H1 (cell line): Measurements from ENCODE around the gene ARID5A. TPM values are rescaled to one million over a fixed set of nuclear protein-coding genes. Genes with fewer than 3 reads are reported as not detected.

Experiments used
- CTCF ChIA-PET: fragments of 300-600 bp; sonication (Branson Sonifier 250); formaldehyde crosslinking; loops from one replicate; lab custom pipeline; 2021; ENCODE audit not compliant: partially characterized antibody; lab: Charles Lee
- POLR2A ChIA-PET: fragments of 300-600 bp; sonication (Branson Sonifier 250); formaldehyde crosslinking; loops from one replicate; lab custom pipeline; 2021; ENCODE audit warnings: inconsistent platforms; ENCODE audit not compliant: partially characterized antibody; lab: Charles Lee
- DNase-seq, 2 experiments: peaks; one replicate each; pipeline versions ENCODE4 v3.0.0 to v3.0.0-alpha.2; 2010 to 2022; ENCODE audit warnings: low spot score in 2 of 2, low read depth in 1 of 2, mixed read lengths in 1 of 2
- FAIRE-seq: peaks from 2 replicates; lab custom pipeline; 2011; peaks lifted over from hg19 to GRCh38; lab: Jason Lieb, UNC
- H2AFZ ChIP-seq: 2 replicates; pipeline ENCODE4 v1.8.1; 2012; ENCODE audit warnings: low read length, inconsistent platforms
- H2AK5ac ChIP-seq: 2 replicates; pipeline ENCODE4 v1.6.1; 2013; ENCODE audit warnings: low read depth, low read length
- H2BK120ac ChIP-seq: replicated peaks from 2 replicates; pipeline ENCODE3; 2013; ENCODE audit warnings: low read depth, low read length, inconsistent platforms
- H2BK12ac ChIP-seq: 2 replicates; pipeline ENCODE4 v1.6.1; 2013; ENCODE audit warnings: low read depth, low read length
- H2BK15ac ChIP-seq: 2 replicates; pipeline ENCODE4 v1.6.1; 2013; ENCODE audit warnings: low read length
- H2BK20ac ChIP-seq: 2 replicates; pipeline ENCODE4 v1.6.1; 2013; ENCODE audit warnings: low read length
- H2BK5ac ChIP-seq: 2 replicates; pipeline ENCODE4 v1.6.1; 2013; ENCODE audit warnings: low read depth, low read length
- H3K14ac ChIP-seq: 2 replicates; pipeline ENCODE4 v1.6.1; 2013; ENCODE audit warnings: inconsistent platforms; ENCODE audit not compliant: insufficient read length
- H3K18ac ChIP-seq: 2 replicates; pipeline ENCODE4 v1.6.1; 2013; ENCODE audit warnings: low read length; ENCODE audit errors: extremely low read depth
- H3K23ac ChIP-seq: 2 replicates; pipeline ENCODE4 v1.6.1; 2013; ENCODE audit warnings: inconsistent platforms; ENCODE audit not compliant: insufficient read length
- H3K23me2 ChIP-seq: 2 replicates; pipeline ENCODE4 v1.6.1; 2013; ENCODE audit warnings: low read depth, low read length
- H3K27ac ChIP-seq: 2 replicates; pipeline ENCODE4 v1.6.1; 2011; ENCODE audit warnings: low read depth, low read length, inconsistent platforms
- H3K27me3 ChIP-seq, 4 experiments: replicated peaks in 1 of 4; 1 replicate in 1 of 4; 2 replicates in 3 of 4; pipeline versions ENCODE4 v1.6.1 to v1.8.1; 2011 to 2013; ENCODE audit warnings: low read length in 3 of 4, mild to moderate bottlenecking in 3 of 4, inconsistent platforms in 2 of 4, mixed read lengths in 2 of 4, moderate library complexity in 1 of 4; ENCODE audit not compliant: control insufficient read depth in 3 of 4, insufficient read depth in 3 of 4; ENCODE audit errors: extremely low read depth in 1 of 4
- H3K36me3 ChIP-seq, 4 experiments: 2 replicates each; pipeline versions ENCODE4 v1.6.1 to v1.8.1; 2011 to 2013; ENCODE audit warnings: mild to moderate bottlenecking in 4 of 4, low read length in 3 of 4, moderate library complexity in 2 of 4, control low read depth in 1 of 4, inconsistent platforms in 1 of 4; ENCODE audit not compliant: insufficient read depth in 4 of 4, control insufficient read depth in 2 of 4
- H3K4ac ChIP-seq: replicated peaks from 2 replicates; pipeline ENCODE3; 2013; ENCODE audit warnings: low read length, low read depth, mixed read lengths, inconsistent platforms; ENCODE audit not compliant: insufficient read length
- H3K4me1 ChIP-seq, 4 experiments: replicated peaks in 1 of 4; 1 replicate in 1 of 4; 2 replicates in 3 of 4; pipeline versions ENCODE4 v1.6.1 to v1.8.1; 2011 to 2013; ENCODE audit warnings: low read length in 3 of 4, inconsistent platforms in 2 of 4, mixed read lengths in 1 of 4; ENCODE audit not compliant: insufficient read depth in 4 of 4, control insufficient read depth in 3 of 4
- H3K4me2 ChIP-seq, 2 experiments: 2 replicates each; pipeline versions ENCODE4 v1.6.1 to v1.8.1; 2011 to 2013; ENCODE audit warnings: low read depth in 2 of 2, low read length in 2 of 2, control low read depth in 1 of 2, inconsistent platforms in 1 of 2, mild to moderate bottlenecking in 1 of 2; ENCODE audit not compliant: insufficient read depth in 1 of 2
- H3K4me3 ChIP-seq, 4 experiments: fragments of 200-600, 300-600 bp in 1 of 4; sonication (generic), shearing (Covaris generic), sonication (Bioruptor Twin) in 1 of 4; 2 replicates each; pipeline versions ENCODE4 v1.5.1 to v1.8.1; 2011 to 2016; ENCODE audit warnings: low read length in 4 of 4, low read depth in 3 of 4, control low read depth in 2 of 4, inconsistent platforms in 2 of 4, mild to moderate bottlenecking in 2 of 4, mixed read lengths in 1 of 4, moderate library complexity in 1 of 4; ENCODE audit not compliant: insufficient read depth in 2 of 4; ENCODE audit errors: extremely low read depth in 1 of 4
- H3K56ac ChIP-seq: replicated peaks from 2 replicates; pipeline ENCODE3; 2013; ENCODE audit warnings: low read depth, mild to moderate bottlenecking, mixed read lengths, low read length, inconsistent platforms; ENCODE audit not compliant: insufficient read length
- H3K79me1 ChIP-seq: 2 replicates; pipeline ENCODE4 v1.6.1; 2013; ENCODE audit warnings: low read depth, low read length, control low read depth
- H3K79me2 ChIP-seq, 2 experiments: 2 replicates each; pipeline versions ENCODE4 v1.6.1 to v1.8.1; 2012 to 2013; ENCODE audit warnings: low read length in 2 of 2, mild to moderate bottlenecking in 2 of 2, inconsistent platforms in 1 of 2; ENCODE audit not compliant: insufficient read depth in 2 of 2, control insufficient read depth in 1 of 2
- H3K9ac ChIP-seq, 4 experiments: replicated peaks in 1 of 4; 1 replicate in 1 of 4; 2 replicates in 3 of 4; pipeline versions ENCODE4 v1.6.1 to v1.8.1; 2011 to 2013; ENCODE audit warnings: low read depth in 3 of 4, low read length in 3 of 4, control low read depth in 2 of 4, mild to moderate bottlenecking in 2 of 4, moderate library complexity in 2 of 4, inconsistent platforms in 1 of 4; ENCODE audit errors: extremely low read depth in 1 of 4
- H3K9me3 ChIP-seq, 2 experiments: 2 replicates each; pipeline versions ENCODE4 v1.6.1 to v1.8.1; 2012 to 2013; ENCODE audit warnings: mild to moderate bottlenecking in 2 of 2, moderate library complexity in 2 of 2, control low read depth in 1 of 2, inconsistent platforms in 1 of 2, low read depth in 1 of 2, low read length in 1 of 2, mixed read lengths in 1 of 2; ENCODE audit not compliant: insufficient read depth in 2 of 2
- H4K20me1 ChIP-seq, 2 experiments: replicated peaks in 1 of 2; 2 replicates each; pipeline versions ENCODE3 to v1.8.1; 2011 to 2013; ENCODE audit warnings: inconsistent platforms in 2 of 2, low read length in 2 of 2, mild to moderate bottlenecking in 1 of 2; ENCODE audit not compliant: insufficient read depth in 2 of 2, control insufficient read depth in 1 of 2
- H4K5ac ChIP-seq: 2 replicates; pipeline ENCODE4 v1.6.1; 2013; ENCODE audit warnings: low read length, low read depth, mixed read lengths, inconsistent platforms; ENCODE audit not compliant: insufficient read length
- H4K8ac ChIP-seq: 2 replicates; pipeline ENCODE4 v1.8.0; 2013; ENCODE audit warnings: mild to moderate bottlenecking, moderate library complexity, low read length, inconsistent platforms; ENCODE audit not compliant: insufficient read depth; ENCODE audit errors: extremely low read depth
- H4K91ac ChIP-seq: replicated peaks from 2 replicates; pipeline ENCODE3; 2013; ENCODE audit warnings: low read length, mixed read lengths, inconsistent platforms; ENCODE audit not compliant: insufficient read length
- EGR1 ChIP-seq: IDR thresholded peaks from 2 replicates; pipeline ENCODE4 v1.6.1; 2011; ENCODE audit warnings: low read depth, low read length, borderline replicate concordance
- GABPA ChIP-seq: IDR thresholded peaks from 2 replicates; pipeline ENCODE4 v1.6.1; 2011; ENCODE audit warnings: mild to moderate bottlenecking, low read length, moderate library complexity, borderline replicate concordance; ENCODE audit not compliant: insufficient read depth
- HDAC6 ChIP-seq: IDR thresholded peaks from one replicate; pipeline ENCODE4 v1.7.1; 2012; ENCODE audit warnings: low read depth, mild to moderate bottlenecking, inconsistent platforms, low read length, moderate library complexity
- PHF8 ChIP-seq: fragments of 200-600 bp; sonication (generic); conservative IDR thresholded peaks from 2 replicates; pipeline ENCODE4 v1.7.1; 2012; ENCODE audit warnings: low read depth, mild to moderate bottlenecking, inconsistent platforms, low read length, moderate library complexity
- RAD21 ChIP-seq, 2 experiments: IDR thresholded peaks in 1 of 2; conservative IDR thresholded peaks in 1 of 2; 2 replicates each; pipeline ENCODE4 v1.6.1; 2011; ENCODE audit warnings: low read depth in 2 of 2, low read length in 2 of 2, improper control_type of control experiment in 1 of 2, inconsistent platforms in 1 of 2, mild to moderate bottlenecking in 1 of 2, moderate library complexity in 1 of 2
- SAP30 ChIP-seq: fragments of 300-600 bp; sonication (generic); IDR thresholded peaks from 2 replicates; pipeline ENCODE4 v1.7.1; 2012; ENCODE audit warnings: low read length, moderate library complexity, mild to moderate bottlenecking, inconsistent platforms; ENCODE audit not compliant: insufficient read depth, insufficient replicate concordance
- SP2 ChIP-seq: IDR thresholded peaks from 2 replicates; pipeline ENCODE4 v1.6.1; 2012; ENCODE audit warnings: mild to moderate bottlenecking, low read length, inconsistent platforms
- WGBS, 2 experiments: shearing (Covaris generic) in 1 of 2; methylation state at CpG; one replicate each; pipeline versions ENCODE4 v1.1.6 to v1.1.7; 2013 to 2015; ENCODE audit warnings: low lambda C conversion rate in 2 of 2, mixed read lengths in 2 of 2, inconsistent platforms in 1 of 2, low coverage in 1 of 2, missing lambda C conversion rate in 1 of 2; ENCODE audit not compliant: insufficient replicate concordance in 2 of 2, insufficient coverage in 1 of 2, insufficient read length in 1 of 2; ENCODE audit errors: extremely low coverage in 1 of 2, missing lambda C conversion rate in 1 of 2; 5-methylcytosine and 5-hydroxymethylcytosine counted together
- polyA plus RNA-seq, 7 experiments: library from polyadenylated mRNA; depleted of rRNA in 3 of 7; stranded (reverse) in 5 of 7; unstranded in 2 of 7; fragments of >200 nt in 5 of 7; fragments of 200-250 nt in 2 of 7; gene quantifications; 1 replicate in 5 of 7; 2 replicates in 1 of 7; 4 replicates in 1 of 7; pipeline versions ENCODE4 v1.2.1 to v1.2.3, GENCODE V29; 2011 to 2013; ENCODE audit warnings: missing spikeins in 2 of 7, mixed read lengths in 2 of 7
- total RNA-seq: library from RNA; stranded (reverse); fragmentation: NEBNext Ultra II Directional; extraction: Animal tissue kit (Norgen Biotek cat#: 25700); gene quantifications from 2 replicates; pipeline ENCODE4 v1.2.1, GENCODE V29; 2021
- TF ChIP-seq, protein P1 (sequence below): IDR thresholded peaks from 2 replicates; pipeline ENCODE4 v1.6.1; 2012; ENCODE audit warnings: inconsistent platforms

ARID5A gene
- total and polyA plus RNA-seq, 2 of the 8 experiments (the other 6 are each of a cell fraction or from before 2014, with no cell fraction given): 3.3 to 5.3 TPM

DNA sequence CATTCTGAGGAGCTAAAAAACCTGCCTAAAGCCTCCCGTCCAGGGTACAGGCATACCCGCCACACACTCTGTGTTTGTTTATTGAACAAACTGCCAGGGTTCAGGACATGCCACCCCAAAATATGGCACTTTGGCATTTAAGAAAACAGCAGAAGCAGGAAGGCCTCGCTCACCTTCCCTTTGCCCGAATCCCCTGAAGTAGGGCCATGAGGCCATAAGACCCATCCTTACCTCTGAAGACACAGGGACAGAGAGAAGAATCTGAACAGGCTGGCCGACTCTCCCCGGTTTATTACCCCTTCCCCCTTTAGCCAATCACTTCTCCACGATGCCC is 29.7 kb upstream of the ARID5A start:
- H4K91ac ChIP-seq: no peak overlapping the region
- H4K8ac ChIP-seq: no peak overlapping the region
- no peak overlapping the region for H4K5ac ChIP-seq
- no peak overlapping the region for H3K4me2 ChIP-seq
- H2BK120ac ChIP-seq: no peak overlapping the region
- no peaks in the 10 kb centered on the region for H3K79me1 ChIP-seq
- CTCF ChIA-PET: interaction anchor here (0.8 to 10.3 kb wide), 5 partner anchors 9 to 119 kb away, joined by 3 to 171 read pairs (median 17); no protein-coding TSS in a partner anchor
- H3K9me3 ChIP-seq: no peaks in the 10 kb centered on the region
- 0 out of 2 replicates have a peak overlapping the region, but pooled peaks have one; percentile 39 for H2BK12ac ChIP-seq
- H3K27ac ChIP-seq: no peak overlapping the region
- no peaks in the 10 kb centered on the region; the same call in 1 of the 2 replicates for H3K23me2 ChIP-seq
- WGBS, 2 experiments: 92% methylated on average over 7 of the region's 7 CpGs; no CpG with 5 or more reads in 1 of the 2 experiments
- no peak overlapping the region for H3K4me3 ChIP-seq
- no peak overlapping the region for H3K23ac ChIP-seq
- TF ChIP-seq SP2 (no peak), PHF8 (no peak), EGR1 (no peak), SAP30 (no peak), RAD21 (IDR thresholded peaks at IDR 0.05 in 1 of 2, conservative IDR thresholded peaks at IDR 0.05 in 1 of 2; ENCODE audit: low read depth in 2 of 2, low read length in 2 of 2) (no peak), HDAC6 (no peak), GABPA (no peak)
- TF ChIP-seq, protein P1, sequence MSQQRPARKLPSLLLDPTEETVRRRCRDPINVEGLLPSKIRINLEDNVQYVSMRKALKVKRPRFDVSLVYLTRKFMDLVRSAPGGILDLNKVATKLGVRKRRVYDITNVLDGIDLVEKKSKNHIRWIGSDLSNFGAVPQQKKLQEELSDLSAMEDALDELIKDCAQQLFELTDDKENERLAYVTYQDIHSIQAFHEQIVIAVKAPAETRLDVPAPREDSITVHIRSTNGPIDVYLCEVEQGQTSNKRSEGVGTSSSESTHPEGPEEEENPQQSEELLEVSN: no peak
- TF ChIP-seq, all 59 proteins: peak for 0
- H4K20me1 ChIP-seq: no peaks in the 10 kb centered on the region
- no peak overlapping the region for H2AK5ac ChIP-seq
- H3K9ac ChIP-seq: no peak overlapping the region
- no peak overlapping the region for H2AFZ ChIP-seq
- FAIRE-seq (no peak), DNase-seq (no peak)
- H3K56ac ChIP-seq: no peak overlapping the region
- H3K36me3 ChIP-seq: no peaks in the 10 kb centered on the region
- no peak overlapping the region for H2BK15ac ChIP-seq
- H3K18ac ChIP-seq: no peak overlapping the region
- no peaks in the 10 kb centered on the region for H3K79me2 ChIP-seq
- no peak overlapping the region for H3K14ac ChIP-seq
- no peak overlapping the region for H2BK20ac ChIP-seq
- H2BK5ac ChIP-seq: no peak overlapping the region
- H3K4me1 ChIP-seq: peaks cover 0 to 6% (median 5%) of the 10 kb centered on the region in 4 experiments; a peak in 3 of 7 replicates
- no peak overlapping the region for H3K4ac ChIP-seq
- H3K27me3 ChIP-seq: peaks cover 4 to 14% (median 10%) of the 10 kb centered on the region in 4 experiments
- POLR2A ChIA-PET: no interaction called here
